GM18507 (cell line): Measurements from ENCODE around the gene RALGPS1.

ENCODE experiments used
- DNase-seq: peaks from one replicate; pipeline ENCODE4 v3.0.0; 2011; ENCODE audit warnings: low read depth; ENCODE audit not compliant: insufficient read length; ENCODE audit errors: extremely low spot score
- FAIRE-seq: peaks from 2 replicates; lab custom pipeline; 2011; peaks lifted over from hg19 to GRCh38; lab: Jason Lieb, UNC

Gene RALGPS1

DNA sequence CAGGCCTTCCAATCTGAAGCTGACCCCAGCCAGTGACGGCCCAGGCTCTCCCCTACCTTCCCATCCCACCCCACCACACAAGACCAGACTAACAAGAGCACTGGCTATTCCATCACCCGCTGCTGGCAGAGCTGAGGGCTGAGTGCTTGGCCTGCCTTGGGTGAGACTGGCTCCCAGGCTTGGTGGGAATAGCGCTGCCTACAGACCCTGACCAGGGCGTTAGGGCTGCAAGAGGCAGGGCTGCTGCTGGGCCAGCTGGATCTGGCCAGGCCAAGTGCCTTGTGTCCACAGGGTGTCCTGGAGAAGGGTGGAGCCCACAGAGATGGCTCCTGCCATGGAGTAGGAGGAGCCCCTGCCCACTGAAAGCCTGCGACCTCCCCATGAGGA, 239.4 kb downstream of the RALGPS1 start:
- no peak for FAIRE-seq

DNA sequence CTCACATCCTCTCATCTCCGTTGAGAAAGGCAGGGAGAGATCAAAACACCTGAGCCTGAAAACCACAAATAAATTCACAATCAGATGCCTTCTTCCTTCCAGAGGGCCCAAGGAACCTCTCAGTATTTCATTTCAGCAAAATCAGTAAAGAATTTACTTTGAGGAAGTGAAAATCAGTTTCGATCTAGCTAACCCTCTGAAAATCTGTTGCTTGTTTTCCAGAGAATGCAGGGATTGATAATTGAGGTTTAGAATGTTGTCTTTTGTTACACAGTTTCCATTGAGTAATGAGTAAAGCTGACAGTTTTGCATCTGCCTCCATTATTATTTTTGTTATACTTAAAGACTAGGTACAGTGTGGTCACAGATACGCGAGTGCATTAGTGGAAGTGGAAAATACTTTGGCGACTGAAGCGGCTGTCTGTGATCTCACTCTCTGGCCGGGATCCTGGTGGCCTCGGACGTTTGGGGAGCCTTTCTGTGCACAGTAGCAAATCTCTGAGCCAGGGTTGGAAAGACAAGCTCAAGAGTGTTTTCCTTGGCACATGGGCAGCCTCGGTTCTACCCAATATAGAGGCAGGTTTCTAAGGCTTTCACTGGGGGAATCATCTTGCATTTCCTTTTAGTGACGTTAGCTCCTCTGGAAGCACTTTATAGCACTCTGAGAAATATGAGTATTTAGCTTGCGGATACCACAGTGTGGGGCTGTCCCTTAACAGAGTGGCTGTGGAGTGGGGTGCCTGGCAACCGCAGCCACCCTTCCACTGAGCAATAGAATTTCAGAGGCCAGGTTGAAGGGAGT, 240.0 kb downstream of the RALGPS1 start:
- DNase-seq (no peak), FAIRE-seq (peak; percentile 80)

More for the DNA sequence above, 239.4 kb downstream of the RALGPS1 start:
- no peak for DNase-seq

DNA sequence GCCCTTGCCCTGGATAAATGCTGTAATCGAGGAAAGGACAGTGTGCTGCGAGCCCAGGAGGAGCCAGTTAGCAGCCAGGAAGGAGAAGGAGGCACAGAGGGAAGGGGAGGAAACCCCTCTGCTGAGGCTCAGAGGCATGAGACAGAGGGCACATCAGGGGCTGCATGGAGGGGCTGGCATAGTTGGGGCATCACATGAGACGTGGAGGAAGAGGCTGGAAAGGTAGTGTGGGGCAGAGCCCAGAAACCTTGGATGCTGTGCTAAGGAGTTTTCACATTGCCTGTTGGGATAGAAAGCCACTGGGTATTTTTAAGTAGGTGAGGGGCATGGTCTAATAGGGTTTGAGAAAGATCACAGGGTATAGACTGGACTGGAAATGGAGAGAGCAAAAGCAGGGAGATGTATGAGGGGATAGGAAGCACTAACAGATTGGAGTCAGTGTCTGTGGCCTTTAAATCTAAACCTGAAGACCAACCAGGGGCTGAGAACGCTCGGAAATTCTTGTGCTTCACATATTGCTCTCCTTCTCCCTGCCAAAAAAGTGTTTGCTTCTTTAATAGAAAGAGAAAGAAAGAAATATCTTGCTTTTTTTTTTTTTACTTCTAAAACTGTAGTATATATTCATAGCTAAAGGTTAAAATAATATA, 240.9 kb downstream of the RALGPS1 start:
- DNase-seq (no peak), FAIRE-seq (no peak)

DNA sequence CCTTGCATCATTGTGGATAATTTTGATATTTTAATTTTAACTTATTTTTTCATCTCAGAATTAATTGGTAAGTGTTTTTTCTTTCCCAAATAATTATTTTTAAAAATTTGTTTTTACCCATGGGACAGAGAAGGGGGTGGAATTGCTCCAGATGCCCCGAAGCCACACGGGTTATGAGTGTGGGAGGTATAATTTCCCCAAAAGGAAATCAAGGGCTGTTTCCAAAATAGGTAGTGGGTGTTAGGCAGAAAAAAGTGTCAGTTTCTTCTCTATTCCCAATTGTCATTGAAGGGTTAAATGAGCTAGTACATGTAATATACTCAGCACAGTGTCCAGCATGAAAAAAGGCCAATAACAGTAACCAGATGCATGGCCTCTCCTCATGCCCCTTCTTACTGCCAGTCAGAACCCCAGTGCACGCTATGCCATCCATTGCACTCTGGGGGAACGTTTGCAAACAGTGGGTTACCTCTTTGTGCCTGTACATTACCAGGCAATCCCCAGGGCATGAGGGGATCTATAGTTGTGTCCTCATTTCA, 244.3 kb downstream of the RALGPS1 start:
- DNase-seq = no peak
- FAIRE-seq = no peak

DNA sequence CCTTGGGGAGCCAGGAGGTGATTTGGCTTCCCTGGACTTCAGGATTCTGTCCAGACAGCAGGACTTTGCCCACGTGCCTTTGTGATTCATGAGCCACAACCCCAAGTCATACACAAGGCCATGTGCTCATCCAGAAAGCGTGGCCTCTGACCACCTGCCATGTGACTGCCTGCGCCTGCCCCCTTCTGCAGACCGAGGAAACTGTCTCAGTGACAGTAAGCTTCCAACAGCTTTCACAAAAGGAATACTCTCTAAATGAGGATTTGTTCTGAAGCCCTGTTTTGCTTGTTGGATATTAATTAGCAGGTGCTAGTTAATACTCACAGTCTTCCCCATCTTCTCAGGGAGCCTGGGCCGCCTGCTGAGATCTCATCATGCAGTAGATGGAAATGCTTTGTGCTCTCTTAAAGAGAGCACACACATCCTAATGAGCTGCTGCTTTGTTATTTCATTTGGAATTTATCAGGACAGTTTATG, 244.8 kb downstream of the RALGPS1 start:
- FAIRE-seq (no peak), DNase-seq (no peak)

DNA sequence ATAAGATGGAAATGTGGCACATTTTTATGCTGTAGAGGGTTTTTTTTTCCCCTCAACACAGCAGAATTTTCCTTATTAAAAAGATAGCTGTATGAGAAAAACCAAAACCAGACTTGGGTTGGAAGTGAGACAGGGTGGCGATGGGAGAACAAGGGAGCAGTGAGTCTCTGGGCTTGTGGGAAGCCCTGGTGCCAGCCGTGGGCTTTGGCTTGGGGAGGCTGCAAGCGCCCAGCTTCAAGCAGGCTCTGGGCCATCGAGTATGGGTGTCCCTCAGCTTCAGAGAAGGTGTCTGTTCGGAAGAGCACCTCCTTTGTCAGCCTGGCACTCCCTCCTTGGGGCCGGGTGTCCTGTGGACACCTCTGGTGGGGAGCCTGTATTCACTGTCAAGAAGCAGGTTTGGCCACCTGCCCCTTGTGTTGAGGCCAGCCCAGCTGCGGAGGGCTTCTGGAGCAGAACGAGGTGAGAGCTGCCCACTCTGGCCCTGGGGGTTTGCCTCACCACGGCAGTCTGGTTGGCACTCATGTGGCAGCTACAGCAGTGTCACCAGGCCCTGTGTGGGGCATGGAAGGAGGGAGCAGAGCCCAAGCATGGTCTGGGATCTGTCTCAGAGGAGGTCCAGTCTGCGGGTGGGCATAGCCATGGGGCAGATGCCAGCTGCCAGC, 245.5 kb downstream of the RALGPS1 start:
- no peak for DNase-seq
- no peak for FAIRE-seq

- no peak for FAIRE-seq
- DNase-seq = no peak
Observed at GRCh38 chr9:127161081-127161624, 246.6 kb downstream of the RALGPS1 start.

DNA sequence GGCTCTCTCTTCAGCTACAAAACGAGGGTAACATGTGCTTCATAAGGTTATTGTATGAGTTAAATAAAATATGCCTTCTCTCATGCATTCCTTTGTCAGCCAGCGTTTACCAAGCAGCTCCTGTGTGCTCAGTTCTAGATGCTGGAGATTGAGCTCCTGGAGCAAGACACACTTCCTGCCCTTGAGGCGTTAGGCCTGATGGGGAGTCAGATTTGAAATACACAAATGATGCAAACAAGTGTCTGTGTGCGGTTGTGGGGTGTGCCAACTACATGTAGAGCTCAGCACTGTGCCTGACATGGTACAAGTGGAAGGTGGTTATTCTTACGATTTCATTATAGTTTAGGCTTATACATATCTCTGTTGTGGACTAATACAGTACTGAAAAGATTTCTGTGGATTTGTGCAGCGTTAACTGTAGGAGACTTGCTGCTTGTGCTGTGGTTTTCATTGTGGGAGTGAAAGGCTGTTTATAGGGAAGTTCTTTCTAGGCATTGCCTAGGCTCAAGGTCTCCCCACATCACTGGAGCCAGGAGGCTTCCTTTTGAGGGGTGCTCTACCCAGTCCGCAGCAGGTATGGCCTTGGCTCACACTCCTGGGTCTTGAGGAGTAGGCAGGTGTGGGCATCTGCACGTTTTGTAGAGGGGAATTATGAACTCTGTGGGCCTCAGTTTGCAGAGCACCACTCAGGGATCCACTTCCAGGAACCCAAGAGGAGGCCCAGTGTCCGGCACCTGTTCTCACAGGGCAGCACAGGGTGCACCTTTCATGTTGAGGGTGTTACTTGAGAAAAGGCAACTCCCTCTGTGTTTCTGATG, 247.7 kb downstream of the RALGPS1 start:
- no peak for FAIRE-seq

DNA sequence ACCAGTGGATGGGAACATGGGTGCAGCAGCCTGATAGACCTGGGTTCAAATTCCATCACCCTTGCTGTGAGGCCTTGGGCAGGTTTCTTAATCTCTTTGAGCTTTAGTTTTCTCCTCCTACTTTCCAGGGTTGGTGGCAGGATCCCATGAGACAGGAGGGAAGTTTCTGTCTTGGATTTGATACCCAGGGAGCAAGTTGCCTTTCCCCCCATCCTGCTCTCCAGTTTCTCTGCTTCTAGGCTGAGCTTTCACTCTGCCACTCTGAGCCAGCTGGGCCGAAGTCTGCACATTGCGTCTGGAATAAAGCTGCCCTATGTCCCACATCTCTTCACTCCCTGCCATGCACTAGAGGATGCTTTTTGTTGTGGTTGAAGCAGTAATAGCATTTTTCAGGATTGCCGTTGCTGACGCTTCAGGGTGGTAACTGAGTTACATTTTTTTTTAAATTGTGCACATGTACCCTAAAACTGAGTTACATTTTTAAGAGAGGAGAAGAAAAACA, 248.3 kb downstream of the RALGPS1 start:
- FAIRE-seq = no peak
- DNase-seq = no peak

More for the DNA sequence above, 247.7 kb downstream of the RALGPS1 start:
- no peak for DNase-seq

- peak; percentile 35 for FAIRE-seq
- DNase-seq = no peak
Observed at GRCh38 chr9:127163409-127163808, 248.8 kb downstream of the RALGPS1 start.

DNA sequence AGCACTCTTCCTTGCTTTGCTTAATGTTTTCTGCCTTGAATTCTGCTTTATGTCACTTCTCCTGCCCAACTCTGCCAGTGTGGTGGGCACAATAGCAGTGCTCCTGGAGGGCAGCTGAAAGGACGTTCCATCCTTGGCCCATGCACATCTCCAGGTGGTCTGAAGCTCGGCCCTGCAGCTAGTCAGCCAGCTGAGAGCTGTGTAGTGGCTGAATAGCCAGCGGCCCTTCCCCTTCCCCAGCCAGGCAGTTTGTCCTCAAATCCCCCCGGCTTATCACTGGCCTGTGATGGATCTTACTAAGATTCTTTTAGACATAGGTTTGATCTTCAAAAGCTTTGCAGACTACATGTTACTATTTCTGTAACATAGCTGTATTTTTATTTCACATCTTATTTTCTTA, 250.5 kb downstream of the RALGPS1 start:
- DNase-seq = no peak
- FAIRE-seq = no peak

DNA sequence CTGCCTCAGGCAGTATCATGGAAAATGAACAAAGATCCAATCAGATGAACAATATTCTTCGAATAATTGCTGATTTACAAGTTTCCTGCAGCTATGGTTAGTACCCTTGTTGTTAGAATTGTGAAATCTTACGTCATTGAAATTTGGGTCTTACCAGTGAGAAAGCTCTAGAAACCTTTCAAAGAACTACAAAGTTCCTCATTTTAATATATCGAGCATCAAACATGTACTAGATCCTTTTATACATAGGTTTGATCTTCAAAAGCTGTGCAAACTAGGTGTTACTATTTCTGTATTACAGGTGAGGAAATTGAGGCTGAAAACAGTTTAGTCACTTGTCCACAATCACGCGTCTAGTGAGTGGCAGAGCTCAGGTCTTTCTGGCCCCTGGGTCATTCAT, 251.5 kb downstream of the RALGPS1 start:
- DNase-seq = no peak
- FAIRE-seq = no peak

GRCh38 chr9:127166651-127167524, 252.3 kb downstream of the RALGPS1 start:
- DNase-seq = peak; percentile 62
- FAIRE-seq = peak; percentile 94

GRCh38 chr9:127167560-127168326, 253.2 kb downstream of the RALGPS1 start:
- no peak for DNase-seq
- no peak for FAIRE-seq

DNA sequence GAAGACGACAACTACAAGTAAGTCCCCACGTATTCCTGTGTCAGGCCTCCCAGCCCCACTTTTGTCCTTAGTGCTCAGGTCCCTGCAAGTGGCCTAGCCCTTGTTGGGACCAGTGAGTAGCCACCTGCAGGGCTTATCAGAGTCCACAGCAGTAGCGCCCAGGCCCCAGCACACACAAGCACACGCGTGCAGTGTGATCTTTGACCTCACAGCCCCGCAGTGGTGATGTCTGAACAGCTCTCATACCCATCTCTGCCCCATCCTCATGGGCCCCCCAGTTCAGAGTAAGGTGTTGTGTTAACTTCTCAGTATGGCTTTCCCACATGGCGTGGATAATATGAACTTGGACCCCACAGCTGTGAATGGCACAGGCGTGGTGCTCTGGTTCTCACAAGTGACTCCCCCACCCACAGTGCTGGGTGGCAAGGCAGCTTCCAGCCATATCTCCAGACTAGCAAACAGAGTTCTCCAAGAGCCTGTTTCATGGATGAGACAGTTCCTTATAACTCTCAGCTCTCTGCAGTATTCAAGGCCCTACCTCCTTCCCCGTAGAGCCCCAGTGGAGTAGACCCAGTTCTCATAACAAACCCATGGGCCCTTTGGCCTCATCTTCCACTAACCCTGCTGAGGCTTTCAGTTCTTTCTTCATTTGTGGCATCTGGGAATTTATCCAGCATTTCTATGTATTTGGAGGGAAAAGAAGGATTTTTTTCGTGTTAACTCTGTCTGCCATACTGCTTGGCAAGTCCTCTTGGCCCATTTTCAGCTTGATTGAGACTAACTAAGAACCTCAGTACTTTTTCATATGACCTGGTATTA, 254.4 kb downstream of the RALGPS1 start:
- FAIRE-seq (no peak), DNase-seq (no peak)

DNA sequence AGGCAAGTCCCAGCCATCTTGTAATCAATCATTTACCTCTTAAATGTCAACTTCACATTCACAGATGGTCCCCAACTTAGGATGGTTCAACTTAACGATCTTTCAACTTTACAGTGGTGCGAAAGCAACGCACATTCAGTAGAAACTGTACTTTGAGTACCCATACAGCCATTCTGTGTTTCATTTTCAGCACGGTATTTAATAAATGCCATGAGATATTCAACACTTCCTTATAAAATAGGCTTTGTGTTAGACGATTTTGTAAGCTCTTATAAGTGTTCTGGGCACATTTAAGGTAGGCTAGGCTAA, 254.9 kb downstream of the RALGPS1 start:
- DNase-seq (no peak), FAIRE-seq (no peak)

GRCh38 chr9:127170103-127170502, 255.5 kb downstream of the RALGPS1 start:
- no peak for DNase-seq
- FAIRE-seq = no peak
